HG03064 (cell line): ENCODE data around the gene WNT16.
"Not testable (repeated sequence)": the region's sequence is repeated elsewhere in the genome, so short reads cannot be mapped to it uniquely, and the experiment has no call there.

Experiments
- ATAC-seq: cut with Tn5 transposase; IDR thresholded peaks from one replicate; pipeline ENCODE4 v1.9.1; 2021; ENCODE audit warnings: low read depth; ENCODE audit not compliant: unreplicated experiment

WNT16 gene

GRCh38 chr7:121304102-121304658 lies 24.6 kb upstream of the WNT16 start:
- no peak for ATAC-seq

DNA sequence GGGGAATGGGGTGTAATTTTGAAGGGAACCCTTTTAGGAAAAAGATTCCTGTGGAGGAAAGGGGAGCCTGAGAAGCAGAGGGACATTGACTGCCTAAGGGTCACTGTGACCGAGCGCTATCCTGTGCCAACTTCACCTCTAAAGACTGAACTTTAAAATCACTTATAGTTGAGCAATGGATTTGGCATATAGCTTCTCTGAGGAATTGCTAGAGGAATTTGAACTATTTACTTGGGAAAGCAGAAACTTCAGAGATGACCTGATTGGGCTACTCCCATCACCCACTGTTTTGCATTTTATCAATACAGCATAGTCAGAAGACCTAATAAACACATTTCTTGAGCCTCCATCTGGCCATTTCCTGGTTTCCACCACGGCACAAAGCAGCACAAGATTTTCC lies 23.7 kb upstream of the WNT16 start:
- no peak for ATAC-seq

GRCh38 chr7:121306565-121306964 lies 22.2 kb upstream of the WNT16 start:
- no peak for ATAC-seq

DNA sequence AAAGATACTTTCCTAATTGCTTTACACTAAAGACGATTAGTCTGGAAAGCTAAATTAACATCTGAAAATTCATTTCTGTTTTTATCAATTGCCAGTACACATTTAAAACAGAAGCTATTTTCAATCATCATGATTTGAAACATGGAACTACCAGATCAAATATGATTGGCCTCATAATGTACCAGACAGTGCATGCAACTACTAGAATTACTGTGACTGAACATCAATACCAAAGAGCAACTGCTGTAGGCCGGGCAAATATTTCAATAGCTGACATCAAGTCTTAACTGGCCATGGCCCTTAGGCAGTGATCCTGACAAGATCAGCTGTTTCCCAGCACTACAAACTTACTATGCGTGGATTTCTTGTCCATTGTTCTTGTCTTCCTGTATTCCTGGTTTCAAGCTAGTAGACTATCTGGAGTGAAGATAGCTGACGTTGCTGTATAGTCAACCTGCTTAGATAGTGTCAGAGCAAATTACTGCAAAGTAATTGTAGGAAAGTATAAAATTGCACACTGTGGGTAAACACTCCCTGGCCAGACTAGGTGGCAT lies 21.7 kb upstream of the WNT16 start:
- ATAC-seq = no peak

GRCh38 chr7:121313220-121313792 lies 15.5 kb upstream of the WNT16 start:
- ATAC-seq = no peak

GRCh38 chr7:121313793-121314676 lies 14.8 kb upstream of the WNT16 start:
- peak; percentile 91 for ATAC-seq

GRCh38 chr7:121315170-121315569 lies 13.6 kb upstream of the WNT16 start:
- not testable (repeated sequence) for ATAC-seq

DNA sequence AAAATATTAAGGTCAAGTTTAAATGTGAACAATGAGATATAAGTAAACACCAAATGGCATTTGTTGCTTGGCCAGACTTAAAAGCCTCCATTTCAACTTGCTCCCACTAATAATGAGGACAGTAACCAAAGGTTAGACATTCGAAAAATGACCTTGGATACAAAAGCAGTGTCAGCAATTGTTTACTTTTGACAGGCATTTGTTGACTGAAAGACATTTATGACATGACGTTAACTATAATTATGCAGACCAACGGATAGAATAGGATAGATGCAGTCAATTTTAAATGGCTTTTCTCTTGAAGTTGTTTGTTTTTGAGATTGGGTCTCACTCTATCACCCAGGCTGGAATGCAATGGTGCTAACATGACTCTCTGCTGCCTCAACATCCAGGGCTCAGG lies 6.3 kb upstream of the WNT16 start:
- no peak for ATAC-seq

- ATAC-seq = no peak
Observed at GRCh38 chr7:121323515-121324302, 5.1 kb upstream of the WNT16 start.

- ATAC-seq = no peak
Observed at GRCh38 chr7:121327671-121328070, 1.1 kb upstream of the WNT16 start.

DNA sequence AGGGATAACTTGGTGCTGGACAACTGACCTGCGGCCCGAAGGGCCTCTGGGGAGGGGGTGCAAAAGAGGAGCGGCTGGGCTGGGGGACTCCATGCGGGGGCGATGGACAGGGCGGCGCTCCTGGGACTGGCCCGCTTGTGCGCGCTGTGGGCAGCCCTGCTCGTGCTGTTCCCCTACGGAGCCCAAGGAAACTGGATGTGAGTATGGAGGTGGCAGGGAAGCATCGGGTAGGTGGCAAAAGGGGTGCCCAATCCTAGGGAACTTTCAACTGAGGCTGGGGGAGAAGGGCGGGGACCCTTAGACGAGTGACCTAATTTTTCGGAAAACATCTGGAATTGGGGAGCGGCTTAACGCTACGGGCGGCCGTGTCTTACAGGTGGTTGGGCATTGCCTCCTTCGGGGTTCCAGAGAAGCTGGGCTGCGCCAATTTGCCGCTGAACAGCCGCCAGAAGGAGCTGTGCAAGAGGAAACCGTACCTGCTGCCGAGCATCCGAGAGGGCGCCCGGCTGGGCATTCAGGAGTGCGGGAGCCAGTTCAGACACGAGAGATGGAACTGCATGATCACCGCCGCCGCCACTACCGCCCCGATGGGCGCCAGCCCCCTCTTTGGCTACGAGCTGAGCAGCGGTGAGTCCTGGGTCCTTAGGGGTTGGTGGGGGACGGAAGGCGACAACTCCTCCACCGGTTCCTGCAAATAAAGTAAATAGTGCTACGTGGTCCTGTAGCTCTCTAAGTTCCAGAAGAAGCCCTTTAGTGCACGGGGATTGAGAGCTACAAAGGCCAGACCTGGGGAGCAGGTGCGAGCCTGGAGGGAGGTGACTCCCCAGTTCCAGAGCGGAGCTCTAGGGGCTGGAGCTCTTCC lies 622 bp downstream of the WNT16 start:
- ATAC-seq = peak; percentile 61

- peak; percentile 49 for ATAC-seq
Observed at GRCh38 chr7:121330053-121330833, 1.4 kb downstream of the WNT16 start.

DNA sequence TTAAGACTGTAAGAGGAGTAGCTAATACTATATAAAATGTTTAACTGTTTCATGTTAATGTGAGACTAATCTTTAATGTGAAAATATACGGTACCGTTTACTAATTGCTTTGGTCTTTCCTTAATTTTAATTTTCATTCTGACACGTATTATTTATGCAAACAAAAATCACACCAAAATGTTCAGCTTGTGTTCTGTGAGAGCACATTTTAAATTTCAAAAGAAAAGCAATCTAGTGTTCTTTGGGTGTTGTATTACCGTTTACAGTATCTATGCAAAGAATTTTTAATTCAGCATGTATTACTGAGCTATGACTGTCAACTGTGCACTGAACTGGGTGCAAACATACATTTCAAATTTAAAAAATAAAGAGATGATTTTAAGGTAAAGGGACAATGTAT lies 2.2 kb downstream of the WNT16 start:
- ATAC-seq = no peak

- ATAC-seq = no peak
Observed at GRCh38 chr7:121331574-121331973, 2.8 kb downstream of the WNT16 start.

DNA sequence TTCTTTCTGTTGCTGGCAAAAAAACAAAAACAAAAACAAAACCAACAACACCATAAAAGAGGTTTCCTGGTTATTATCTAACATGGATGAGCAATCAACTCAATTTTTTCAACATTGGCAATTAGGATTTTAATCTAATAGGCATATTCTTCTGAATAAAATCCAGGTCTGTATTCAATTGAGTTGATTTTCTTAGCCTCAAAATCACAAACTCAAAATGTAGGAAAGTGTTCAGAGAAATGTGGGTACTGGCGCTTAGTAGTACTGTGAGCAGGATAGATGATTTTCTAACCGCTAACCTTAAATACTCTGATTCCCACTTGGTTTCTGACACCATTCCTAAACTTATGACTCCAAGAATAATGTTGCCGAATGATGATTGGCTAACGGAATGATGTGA lies 5.6 kb downstream of the WNT16 start:
- no peak for ATAC-seq

DNA sequence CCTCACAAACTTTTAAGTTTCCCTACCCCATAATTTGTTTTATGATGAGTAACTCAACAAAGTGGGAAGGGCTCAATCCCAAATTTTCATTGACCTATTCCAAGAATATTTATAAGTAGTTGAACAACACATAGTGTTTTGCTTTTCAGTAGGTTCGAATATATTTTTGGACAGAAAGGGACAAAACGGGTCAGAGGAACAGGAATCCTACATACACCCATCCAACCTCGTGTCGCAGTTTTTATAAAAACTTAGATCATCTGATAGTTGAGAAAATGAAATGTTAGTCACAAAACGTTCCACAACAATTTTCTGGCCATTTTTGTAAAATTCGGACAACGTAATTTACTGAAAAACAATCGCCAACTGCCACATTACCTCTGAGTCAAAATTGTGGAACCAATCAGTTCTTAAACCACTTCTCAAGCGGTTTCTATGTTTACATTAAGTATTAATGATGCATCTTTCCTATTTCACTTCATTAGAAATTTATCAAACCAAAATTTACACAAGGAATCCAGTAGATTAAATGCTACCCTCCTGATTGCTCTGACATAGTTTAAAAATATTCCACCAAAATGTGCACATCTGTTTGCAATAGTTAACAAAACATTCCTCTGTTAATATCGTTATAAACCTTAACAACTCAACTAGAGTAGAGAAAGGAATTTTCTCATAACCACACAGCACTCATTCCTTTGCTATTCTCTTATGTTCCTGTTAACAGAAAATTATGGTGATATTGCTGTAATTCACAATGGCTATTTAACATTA lies 6.3 kb downstream of the WNT16 start:
- no peak for ATAC-seq

DNA sequence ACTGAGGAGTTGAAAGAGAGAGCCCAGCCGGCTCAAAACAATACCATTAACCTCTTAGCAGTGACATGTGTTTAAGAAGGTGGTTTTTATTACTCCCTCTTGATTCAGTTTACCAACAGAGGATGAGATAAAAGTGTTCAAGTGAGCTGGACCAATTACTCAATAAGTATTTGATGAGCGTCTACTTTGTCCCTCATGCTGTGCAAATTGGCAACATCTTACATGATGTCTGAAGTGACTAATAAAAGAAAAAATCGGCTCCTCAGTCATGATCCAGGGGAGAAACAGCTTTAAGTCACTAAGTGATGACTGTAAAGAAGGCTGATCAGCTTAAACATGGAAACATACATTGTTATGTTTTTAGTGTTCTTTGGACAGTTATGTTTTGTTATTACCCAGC lies 7.8 kb downstream of the WNT16 start:
- ATAC-seq = no peak

GRCh38 chr7:121337398-121337797 lies 8.6 kb downstream of the WNT16 start:
- no peak for ATAC-seq
